Measurements from ENCODE around the gene CKS2. TPM values are rescaled to one million over a fixed set of nuclear protein-coding genes. Genes with fewer than 3 reads are reported as not detected.

Gene CKS2
- polyA plus RNA-seq, 1 donor (not counting 4 experiments of a cell fraction or from before 2014, with no cell fraction given) = 291 TPM

DNA sequence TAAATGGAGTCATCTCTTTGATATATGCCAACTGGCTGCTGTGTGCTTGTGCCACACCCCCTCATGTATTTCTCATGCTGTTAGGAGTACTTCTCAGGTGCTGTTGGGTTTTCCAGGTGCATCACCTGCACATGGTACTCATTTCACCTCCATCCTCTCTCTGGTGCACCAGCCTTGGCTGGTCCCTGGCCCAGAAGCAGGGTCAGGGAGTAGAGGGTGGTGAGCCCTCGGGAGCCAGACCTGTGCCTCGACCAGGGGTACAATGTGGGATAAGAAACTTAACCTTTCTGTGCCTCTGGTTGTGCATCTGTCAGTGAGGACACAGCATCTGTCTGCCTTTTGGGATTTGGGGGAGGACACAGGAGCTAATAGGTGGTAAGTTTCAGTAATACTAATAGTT, 45.8 kb downstream of the CKS2 start:
- H3K27ac ChIP-seq (ENCODE audit: control insufficient read depth, insufficient read depth, low read length) = no peak overlapping the region
- dilution Hi-C loops (cut with MboI; ENCODE audit: extremely low pct_ligation_motif_present, low sequenced_read_pairs) = no loop called here
- H3K4me2 ChIP-seq (ENCODE audit: control insufficient read depth, extremely low read depth, insufficient read depth, low read depth, low read length) = no peak overlapping the region
- H3K4me1 ChIP-seq (ENCODE audit: control insufficient read depth, extremely low read depth, insufficient read depth, low read length) = no peaks in the 10 kb centered on the region
- H3K79me2 ChIP-seq (ENCODE audit: control insufficient read depth, insufficient read depth, low read length) = no peaks in the 10 kb centered on the region
- H3K9me1 ChIP-seq (ENCODE audit: control insufficient read depth, extremely low read depth, insufficient read depth, low read length) = no peaks in the 10 kb centered on the region
- no peaks in the 10 kb centered on the region for H3K9me3 ChIP-seq (ENCODE audit: control insufficient read depth, low read depth, low read length)
- FAIRE-seq = no peak
- H3K4me3 ChIP-seq (ENCODE audit: control insufficient read depth in 2 of 3, extremely low read depth in 1 of 3, insufficient read depth in 2 of 3, low read depth in 1 of 3, low read length in 3 of 3) = no peak overlapping the region
- DNase-seq (ENCODE audit: low read depth, low spot score) = no peak
- no peaks in the 10 kb centered on the region for H4K20me1 ChIP-seq (ENCODE audit: control insufficient read depth, extremely low read depth, insufficient read depth, low read length)
- H3K27me3 ChIP-seq (ENCODE audit: control insufficient read depth, extremely low read depth, insufficient read depth, low read length) = no peaks in the 10 kb centered on the region
- TF ChIP-seq, protein P1, sequence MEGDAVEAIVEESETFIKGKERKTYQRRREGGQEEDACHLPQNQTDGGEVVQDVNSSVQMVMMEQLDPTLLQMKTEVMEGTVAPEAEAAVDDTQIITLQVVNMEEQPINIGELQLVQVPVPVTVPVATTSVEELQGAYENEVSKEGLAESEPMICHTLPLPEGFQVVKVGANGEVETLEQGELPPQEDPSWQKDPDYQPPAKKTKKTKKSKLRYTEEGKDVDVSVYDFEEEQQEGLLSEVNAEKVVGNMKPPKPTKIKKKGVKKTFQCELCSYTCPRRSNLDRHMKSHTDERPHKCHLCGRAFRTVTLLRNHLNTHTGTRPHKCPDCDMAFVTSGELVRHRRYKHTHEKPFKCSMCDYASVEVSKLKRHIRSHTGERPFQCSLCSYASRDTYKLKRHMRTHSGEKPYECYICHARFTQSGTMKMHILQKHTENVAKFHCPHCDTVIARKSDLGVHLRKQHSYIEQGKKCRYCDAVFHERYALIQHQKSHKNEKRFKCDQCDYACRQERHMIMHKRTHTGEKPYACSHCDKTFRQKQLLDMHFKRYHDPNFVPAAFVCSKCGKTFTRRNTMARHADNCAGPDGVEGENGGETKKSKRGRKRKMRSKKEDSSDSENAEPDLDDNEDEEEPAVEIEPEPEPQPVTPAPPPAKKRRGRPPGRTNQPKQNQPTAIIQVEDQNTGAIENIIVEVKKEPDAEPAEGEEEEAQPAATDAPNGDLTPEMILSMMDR (optimal IDR thresholded peaks at IDR 0.05 in 1 of 3, IDR thresholded peaks at IDR 0.05 in 1 of 3, conservative IDR thresholded peaks at IDR 0.05 in 1 of 3; ENCODE audit: extremely low read depth in 1 of 3, insufficient read depth in 2 of 3, low read length in 3 of 3) = no peak
- TF ChIP-seq EZH2 (IDR thresholded peaks at IDR 0.05; ENCODE audit: low read length) = no peak
- H2AFZ ChIP-seq (ENCODE audit: control insufficient read depth, low read length) = no peak overlapping the region
- no peak overlapping the region for H3K9ac ChIP-seq (ENCODE audit: control insufficient read depth, extremely low read depth, insufficient read depth, low read length)
- peaks cover 36 to 37% of the 10 kb centered on the region in 2 experiments for H3K36me3 ChIP-seq (ENCODE audit: control insufficient read depth in 2 of 2, extremely low read depth in 1 of 2, insufficient read depth in 2 of 2, low read length in 2 of 2)

DNA sequence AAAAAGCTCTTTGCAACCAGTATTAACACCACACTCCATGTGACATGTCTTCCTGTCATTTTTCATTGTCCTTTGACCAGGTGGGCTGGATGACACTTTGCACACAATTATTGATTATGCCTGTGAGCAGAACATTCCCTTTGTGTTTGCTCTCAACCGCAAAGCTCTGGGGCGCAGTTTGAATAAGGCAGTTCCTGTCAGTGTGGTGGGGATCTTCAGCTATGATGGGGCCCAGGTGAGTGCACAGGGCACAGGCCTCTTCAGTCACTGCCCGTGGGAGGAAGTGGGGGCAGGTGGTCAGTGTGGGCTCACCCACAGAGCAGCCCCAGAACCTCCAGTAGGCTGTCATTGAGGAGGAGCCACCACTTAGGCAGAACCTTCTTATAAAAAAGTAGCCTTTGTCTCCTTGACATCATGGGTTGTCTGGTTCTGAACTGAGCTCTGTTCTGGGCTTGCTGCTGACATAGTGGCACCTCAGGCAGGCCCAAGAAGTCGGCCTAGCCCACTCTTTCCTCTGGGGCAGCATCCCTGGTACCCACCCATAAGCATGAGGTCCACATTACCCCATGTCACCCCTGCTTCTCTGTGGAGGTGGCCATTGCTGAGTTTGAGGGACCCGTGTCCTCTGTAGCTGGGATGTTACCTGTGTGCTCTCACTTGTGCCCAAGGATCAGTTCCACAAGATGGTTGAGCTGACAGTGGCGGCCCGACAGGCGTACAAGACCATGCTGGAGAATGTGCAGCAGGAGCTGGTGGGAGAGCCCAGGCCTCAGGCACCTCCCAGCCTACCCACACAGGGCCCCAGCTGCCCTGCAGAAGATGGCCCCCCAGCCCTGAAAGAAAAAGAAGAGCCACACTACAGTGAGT, 46.6 kb downstream of the CKS2 start:
- DNase-seq (ENCODE audit: low read depth, low spot score) = no peak
- Histone ChIP-seq H3K4me3 (ENCODE audit: control insufficient read depth in 2 of 3, extremely low read depth in 1 of 3, insufficient read depth in 2 of 3, low read depth in 1 of 3, low read length in 3 of 3) (no peak overlapping the region), H3K9ac (ENCODE audit: control insufficient read depth, extremely low read depth, insufficient read depth, low read length) (no peak overlapping the region), H2AFZ (ENCODE audit: control insufficient read depth, low read length) (no peak overlapping the region), H3K27me3 (ENCODE audit: control insufficient read depth, extremely low read depth, insufficient read depth, low read length) (no peaks in the 10 kb centered on the region), H4K20me1 (ENCODE audit: control insufficient read depth, extremely low read depth, insufficient read depth, low read length) (no peaks in the 10 kb centered on the region), H3K4me2 (ENCODE audit: control insufficient read depth, extremely low read depth, insufficient read depth, low read depth, low read length) (no peak overlapping the region), H3K9me3 (ENCODE audit: control insufficient read depth, low read depth, low read length) (no peaks in the 10 kb centered on the region), H3K79me2 (ENCODE audit: control insufficient read depth, insufficient read depth, low read length) (no peaks in the 10 kb centered on the region), H3K4me1 (ENCODE audit: control insufficient read depth, extremely low read depth, insufficient read depth, low read length) (no peaks in the 10 kb centered on the region), H3K27ac (ENCODE audit: control insufficient read depth, insufficient read depth, low read length) (no peak overlapping the region), H3K9me1 (ENCODE audit: control insufficient read depth, extremely low read depth, insufficient read depth, low read length) (no peaks in the 10 kb centered on the region), H3K36me3 (ENCODE audit: control insufficient read depth in 2 of 2, extremely low read depth in 1 of 2, insufficient read depth in 2 of 2, low read length in 2 of 2) (peaks cover 34 to 44% of the 10 kb centered on the region in 2 experiments)
- dilution Hi-C loops (cut with MboI; ENCODE audit: extremely low pct_ligation_motif_present, low sequenced_read_pairs) = no loop called here
- FAIRE-seq = no peak
- TF ChIP-seq, protein P1 (optimal IDR thresholded peaks at IDR 0.05 in 1 of 3, IDR thresholded peaks at IDR 0.05 in 1 of 3, conservative IDR thresholded peaks at IDR 0.05 in 1 of 3; ENCODE audit: extremely low read depth in 1 of 3, insufficient read depth in 2 of 3, low read length in 3 of 3) = no peak
- no peak for TF ChIP-seq EZH2 (IDR thresholded peaks at IDR 0.05; ENCODE audit: low read length)
